HG03571 (cell line): ENCODE data around the gene RNF220.

Experiments
- ATAC-seq: cut with Tn5 transposase; IDR thresholded peaks from one replicate; pipeline ENCODE4 v1.9.1; 2021; ENCODE audit not compliant: unreplicated experiment

Gene RNF220

DNA sequence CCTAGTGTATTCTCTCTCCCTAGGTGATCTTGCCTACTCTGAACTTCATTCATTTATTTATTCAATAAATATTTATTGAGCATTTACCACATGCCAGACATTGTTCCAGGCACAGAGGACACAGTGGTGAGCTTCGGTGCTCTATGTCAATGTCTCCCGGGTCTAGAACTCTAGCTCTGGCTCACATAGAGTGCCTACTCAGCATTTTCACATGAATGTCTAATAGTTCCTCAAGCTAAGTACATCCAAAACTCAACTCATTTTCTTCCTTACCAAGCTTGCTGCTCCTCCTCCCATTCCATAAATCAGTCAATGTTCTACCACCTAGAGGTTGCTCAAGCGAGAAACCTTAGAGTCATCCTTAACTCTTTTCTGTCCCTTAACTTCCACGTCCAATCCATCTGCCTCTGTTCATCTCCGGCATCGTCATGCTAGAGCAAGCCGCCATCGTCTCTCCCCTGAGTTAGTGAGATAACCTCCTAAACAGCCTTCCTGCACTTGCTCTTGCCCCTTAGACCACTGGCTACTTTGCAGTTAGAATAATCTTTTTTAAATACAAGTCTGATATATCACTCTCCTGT, 201.7 kb downstream of the RNF220 start:
- ATAC-seq: no peak

DNA sequence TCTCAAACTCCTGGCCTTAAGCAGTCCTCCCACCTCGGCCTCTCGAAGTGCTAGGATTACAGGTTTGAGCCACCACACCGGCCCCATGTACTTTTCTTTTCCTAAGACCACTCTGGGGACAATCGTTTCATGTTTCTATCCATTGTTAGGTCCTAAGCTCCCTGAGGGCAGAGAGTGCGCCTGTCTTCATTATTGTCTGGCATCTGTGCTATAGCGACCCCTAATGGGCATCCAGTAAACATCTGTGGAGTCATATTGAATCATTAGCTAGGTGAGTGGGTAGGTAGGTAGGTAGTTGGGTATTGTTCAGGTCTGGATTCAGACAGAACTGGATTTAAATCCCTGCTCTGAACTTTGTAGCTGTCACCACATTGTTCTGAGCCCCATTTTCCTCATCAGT, 203.1 kb downstream of the RNF220 start:
- ATAC-seq: no peak

DNA sequence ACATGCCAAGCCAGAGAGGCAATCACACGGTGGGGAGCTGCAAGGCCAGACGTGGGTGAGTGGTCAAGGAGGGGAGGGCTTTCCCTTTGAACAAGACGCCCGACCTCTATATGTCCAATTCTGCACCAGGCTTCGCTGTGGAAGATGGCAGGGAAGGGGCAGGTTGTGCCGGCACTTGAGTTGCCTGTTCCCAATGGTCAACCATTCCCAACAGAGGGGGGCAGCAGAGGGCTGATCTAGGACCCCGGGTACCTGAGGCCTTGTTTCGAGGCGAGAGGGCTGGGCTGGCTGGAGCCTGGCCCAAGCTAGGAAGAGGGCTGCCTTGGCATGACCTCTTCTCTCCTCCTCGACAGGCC, 204.3 kb downstream of the RNF220 start:
- ATAC-seq: no peak

DNA sequence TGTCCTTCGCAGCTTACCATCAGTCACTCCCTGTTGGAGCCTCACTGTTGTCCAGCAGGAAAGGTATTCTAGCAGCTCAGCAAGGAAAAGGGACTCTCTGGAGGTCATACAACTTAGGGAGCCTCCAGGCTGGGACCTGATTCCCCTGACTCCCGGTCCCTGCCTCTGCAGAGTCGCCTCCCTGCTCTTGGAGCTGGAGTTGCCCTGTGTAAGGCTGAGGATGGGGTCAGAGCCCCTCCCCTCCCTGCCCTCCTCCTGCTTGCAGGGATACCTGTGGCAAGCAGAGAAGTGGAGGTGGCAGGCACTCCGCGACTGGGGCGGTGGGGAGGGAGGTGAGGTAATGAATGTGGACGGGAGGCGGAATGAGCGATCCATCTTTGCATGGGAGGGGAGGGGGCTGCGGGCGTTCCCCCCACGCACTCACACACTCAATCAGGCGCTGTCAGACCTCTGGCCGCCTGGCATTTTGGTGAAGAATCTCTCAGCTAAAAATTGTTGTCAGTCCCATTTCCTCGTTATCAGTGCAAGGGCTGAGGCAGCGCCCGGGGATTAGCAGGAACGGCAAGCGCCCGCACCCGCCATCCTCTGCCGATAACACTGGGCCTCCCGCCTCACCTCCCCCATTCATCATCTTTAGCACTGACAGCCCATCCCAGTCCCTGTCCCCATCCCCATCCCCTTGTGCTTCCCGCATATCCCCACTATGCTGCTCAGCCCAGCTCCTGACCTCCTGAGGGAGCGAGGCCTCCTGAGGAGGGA, 204.9 kb downstream of the RNF220 start:
- no peak for ATAC-seq

DNA sequence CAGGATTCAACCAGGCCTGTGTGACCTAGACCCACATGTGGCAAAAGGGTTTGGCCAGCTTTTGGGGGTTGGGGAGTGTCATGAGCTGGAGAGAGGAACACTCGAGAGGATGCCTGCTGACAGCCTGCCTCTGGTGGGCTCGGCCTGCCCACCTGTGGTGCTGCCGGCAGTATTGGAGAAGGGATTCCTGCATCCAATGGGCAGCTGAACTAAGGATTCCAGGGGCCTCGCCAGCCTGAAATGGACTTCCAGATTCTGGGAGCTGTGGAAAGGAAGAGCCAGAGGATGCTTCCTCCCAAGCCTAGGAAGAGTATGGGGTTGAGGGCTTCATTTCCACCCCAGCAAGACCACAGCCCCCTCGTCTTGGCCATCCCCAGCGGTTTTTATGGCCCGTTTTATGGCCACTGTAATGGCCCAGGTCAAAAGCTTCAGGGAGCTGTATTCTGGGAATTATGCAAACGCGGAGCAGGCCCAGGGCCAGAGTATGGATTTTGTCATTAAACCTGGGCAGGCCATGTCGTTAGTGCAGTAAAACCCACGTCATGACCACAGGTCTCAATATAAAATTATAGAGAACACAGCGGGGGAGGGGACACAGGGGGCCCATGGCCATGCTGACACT, 205.6 kb downstream of the RNF220 start:
- no peak for ATAC-seq

DNA sequence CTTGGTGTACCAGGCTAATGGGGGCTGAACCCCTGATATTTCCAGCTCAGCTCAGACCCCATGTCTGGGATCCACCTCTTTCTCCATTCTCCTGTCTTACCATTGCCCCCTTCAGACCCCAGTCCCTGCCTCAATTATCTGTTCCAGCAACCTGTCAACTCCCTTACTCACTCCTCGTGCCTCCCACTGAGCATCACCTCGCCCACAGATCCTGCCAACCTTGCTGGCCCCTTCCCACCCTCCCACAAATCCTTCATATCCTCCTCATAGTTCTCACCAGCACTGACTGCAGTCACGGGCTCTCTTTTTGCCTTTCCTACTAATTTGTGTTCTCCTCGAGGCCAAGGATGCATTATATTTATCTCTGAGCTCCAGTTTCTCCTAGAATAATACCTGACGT, 206.4 kb downstream of the RNF220 start:
- ATAC-seq: no peak

DNA sequence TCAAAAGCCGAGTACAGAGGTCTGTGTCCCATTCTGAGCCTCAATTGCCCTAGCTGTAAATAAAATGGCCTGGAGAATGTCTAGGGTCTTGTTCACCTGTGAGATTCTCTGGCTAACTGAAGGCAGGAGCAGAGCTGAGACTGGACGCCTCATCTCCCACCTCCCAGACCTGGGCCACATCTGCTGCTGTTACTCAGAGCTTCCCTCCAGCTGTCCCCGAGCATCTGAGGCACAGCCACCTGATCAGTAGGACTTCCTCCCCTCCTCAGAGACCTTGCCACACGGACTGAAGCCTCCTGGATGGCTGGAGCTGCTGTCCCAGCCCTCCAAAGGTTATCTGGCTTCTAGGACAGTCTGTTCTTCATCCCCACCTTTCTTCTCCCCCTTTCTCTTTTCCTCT, 206.8 kb downstream of the RNF220 start:
- no peak for ATAC-seq

DNA sequence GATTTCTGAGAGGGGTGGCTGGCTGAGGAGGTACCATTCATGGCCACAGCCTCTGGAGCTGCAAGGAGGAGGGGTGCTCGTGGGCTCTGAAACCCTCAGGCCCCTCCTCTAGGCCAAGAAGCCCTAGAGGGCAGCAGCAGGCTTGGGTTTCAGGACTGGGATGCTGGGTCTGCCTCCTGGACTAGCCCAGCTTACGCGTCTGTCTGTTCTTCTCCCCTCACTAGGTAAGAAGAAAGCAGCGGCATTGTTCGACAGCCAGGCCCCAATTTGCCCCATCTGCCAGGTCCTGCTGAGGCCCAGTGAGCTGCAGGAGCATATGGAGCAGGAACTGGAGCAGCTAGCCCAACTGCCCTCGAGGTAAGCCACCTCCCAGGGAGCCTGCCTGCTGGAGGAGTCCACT, 208.9 kb downstream of the RNF220 start:
- no peak for ATAC-seq

DNA sequence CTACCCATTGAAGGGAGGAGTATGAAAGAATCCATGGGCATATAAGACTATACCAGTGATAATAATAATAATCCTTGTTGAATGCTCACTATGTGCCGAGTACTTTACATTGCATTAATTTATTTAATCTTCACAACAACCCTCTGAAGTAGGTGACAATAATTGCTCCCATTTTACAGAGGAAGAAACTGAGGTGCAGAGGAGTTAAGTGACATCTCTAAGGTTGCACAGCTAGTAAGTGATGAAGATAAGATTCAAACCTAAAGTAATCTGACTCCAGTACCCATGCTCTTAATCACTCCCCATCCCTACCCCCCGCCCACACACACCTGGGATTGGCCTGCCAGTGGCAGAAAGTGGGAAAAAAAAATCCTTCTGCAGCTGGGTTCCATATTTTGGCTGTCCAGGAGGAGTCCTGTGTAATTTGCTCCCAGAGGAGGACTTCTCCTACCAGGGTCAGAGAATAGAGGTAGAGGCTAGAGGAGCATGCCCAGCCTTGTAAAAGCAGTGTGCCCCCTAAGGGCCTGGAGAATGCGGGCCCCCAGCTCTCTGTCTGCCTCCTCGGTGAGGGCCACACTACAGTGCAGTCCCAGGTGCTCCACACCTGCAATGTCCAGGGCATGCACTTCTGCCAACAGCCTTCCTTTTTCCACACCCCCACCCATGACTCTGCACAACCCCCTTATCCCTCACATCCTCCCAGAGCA, 211.4 kb downstream of the RNF220 start:
- ATAC-seq: no peak

DNA sequence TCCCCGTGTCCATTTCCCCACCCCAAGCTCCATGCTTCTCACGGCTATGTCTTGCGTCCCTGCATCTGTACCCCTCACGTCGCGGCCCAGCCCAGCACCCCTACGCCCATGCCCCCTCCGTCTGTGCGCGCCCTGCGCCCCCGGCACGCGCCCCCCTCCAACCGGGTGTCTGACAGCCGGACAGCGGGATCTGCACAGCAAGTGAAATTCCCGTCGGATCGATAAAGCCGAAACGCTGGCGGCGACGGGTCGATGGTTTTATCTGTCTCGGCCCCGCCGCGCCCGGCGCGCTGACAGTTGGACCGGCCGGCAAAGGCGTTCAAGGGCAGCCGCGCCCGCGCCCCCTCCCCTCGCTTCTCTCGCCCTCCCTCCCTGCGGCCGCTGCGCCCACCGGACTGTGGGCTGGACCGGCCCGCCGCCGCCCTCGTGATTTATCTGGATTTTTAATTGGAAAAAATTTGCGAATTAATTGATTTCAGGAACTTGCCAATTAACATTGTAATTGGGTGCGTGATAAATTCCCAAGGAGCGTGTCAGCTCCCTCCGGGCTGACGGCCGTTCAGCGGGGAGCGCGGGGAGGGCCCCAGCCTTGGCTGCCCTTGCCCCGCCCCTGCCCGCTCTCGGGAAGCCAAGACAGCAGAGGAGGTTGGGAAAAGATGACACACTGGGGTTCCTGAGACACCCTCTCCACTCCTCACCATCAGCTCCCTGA, 212.1 kb downstream of the RNF220 start:
- no peak for ATAC-seq

DNA sequence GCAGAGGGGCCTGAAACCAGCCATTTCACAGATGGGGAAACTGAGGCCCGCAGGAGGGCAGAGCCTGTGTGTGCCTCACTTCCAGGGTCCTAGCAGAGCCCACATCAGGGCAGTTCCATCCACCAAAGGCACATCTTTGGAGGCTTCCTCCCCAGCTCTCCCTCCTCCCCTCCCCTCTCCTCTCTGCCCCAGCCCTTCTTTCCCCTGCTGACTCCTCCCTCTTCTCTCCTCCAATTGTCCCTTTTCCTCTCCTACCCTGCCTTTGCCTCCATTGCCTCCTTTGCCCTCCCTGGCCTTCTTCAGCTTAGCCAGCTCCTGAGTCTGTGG, 212.6 kb downstream of the RNF220 start:
- ATAC-seq: no peak

DNA sequence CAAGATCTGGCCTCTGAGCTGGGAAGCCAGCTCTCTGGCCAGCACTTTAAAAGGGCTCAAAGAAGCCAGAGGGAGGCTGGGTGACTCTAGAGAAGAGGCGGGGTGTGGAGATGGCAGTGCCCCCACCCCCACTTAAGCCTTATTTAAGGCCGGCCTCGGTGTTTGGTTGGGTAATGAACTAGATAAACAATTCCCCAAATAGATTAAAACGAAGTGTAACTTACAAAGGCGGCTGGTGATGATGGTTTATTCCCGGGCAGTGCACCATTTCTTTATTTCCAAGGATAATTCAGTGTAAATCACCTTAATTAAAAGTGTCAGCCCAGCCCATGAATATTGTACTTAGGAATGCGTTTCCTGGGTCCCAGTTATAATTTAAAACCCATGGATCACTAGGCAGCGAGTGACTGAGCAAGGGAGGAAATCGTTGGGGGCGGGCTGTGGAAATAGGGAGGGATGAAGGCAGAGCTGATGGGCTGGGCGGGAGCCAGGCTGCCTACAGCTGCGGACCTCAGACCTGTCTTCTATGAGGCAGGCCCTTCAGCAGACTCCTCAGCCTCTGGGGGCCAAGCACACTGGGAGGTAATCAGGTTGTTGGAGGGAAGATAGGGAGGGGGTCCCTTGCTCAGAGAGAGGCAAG, 214.3 kb downstream of the RNF220 start:
- ATAC-seq: no peak

DNA sequence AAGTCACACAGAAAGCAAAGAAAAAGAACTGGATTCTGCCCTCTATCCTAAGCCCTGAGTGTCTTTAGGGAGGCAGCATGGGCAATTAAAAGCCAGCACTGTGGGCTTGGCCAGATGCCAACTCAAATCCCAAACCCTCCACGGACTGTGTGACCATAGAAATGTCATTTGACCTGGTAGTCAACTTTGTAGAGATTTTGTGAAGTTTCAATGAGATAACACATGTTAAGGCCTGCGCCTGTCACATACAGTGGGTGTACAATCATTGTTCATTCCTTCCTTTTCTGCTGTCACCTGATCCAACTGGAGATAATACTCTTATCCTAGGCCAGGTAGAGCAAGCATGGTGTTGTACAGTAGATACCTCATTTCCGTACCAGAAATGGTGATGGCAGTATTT, 215.0 kb downstream of the RNF220 start:
- no peak for ATAC-seq

DNA sequence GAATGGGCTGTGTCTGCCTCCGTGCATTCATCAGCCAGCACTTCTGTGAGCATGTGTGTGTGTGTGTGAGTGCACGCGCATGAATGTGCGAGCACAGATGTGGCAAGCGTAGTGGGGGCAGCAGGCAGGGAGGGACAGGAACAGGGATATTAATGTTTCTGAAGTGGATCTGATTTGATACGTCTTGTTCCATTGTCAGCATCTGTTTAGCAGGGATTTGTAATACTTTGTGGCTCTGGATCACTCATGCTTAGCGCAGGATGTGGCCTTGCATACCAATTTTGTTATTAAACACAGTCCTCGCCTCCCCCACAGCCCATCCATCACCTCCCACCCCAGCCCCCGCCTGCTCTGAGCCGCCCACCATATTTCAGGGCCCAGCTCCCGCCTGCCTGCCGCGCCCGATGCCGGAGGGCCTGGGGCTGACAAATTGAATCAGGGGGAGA, 216.8 kb downstream of the RNF220 start:
- no peak for ATAC-seq

DNA sequence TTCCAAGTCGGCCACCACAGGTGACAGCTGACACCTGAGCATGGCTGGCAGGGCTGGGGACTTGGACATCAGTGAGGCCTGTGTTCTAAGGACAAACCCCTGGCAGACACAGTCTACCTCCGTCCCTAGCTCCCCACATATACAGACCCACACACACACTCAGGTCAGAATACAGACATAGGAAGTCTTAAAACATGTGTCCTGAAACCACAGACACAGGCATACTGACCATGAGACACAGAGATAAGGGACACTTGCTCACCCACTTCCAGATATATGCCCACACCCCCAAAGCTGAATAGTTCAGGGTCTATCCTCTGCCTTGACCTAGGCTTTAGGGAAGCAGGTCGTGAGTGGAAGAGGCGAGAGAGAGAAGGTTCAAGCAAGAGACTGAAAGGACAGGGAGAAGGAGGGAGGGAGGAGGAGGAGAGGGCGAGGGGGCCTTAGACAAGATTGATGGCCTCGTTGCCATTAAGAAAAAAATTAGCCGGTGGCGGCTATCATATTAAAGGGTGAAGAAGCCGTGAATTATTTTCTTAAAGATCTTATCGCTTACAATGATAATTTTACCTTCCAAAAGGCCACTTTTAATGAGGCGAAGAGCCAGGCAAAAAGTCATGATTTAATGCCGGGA, 219.3 kb downstream of the RNF220 start:
- no peak for ATAC-seq

DNA sequence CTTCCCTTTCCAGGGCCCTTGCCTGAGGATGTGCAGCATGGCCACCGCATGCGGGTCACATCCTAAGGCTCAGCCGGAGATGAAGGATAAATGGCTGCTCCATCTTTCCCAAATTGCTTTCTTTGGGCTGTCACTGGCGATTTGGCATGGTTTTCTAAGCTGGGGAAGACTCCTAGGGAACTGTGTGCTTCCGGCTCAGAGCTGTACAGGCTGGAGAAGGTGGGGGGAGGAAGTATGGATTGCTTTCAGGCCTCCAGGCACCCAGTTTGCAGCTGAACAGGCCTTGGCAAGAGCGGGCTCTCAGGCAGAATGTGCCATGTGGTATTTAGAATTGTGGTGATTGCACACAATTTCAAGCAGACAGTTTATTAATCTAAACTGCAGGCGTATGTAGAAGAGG, 220.3 kb downstream of the RNF220 start:
- no peak for ATAC-seq

DNA sequence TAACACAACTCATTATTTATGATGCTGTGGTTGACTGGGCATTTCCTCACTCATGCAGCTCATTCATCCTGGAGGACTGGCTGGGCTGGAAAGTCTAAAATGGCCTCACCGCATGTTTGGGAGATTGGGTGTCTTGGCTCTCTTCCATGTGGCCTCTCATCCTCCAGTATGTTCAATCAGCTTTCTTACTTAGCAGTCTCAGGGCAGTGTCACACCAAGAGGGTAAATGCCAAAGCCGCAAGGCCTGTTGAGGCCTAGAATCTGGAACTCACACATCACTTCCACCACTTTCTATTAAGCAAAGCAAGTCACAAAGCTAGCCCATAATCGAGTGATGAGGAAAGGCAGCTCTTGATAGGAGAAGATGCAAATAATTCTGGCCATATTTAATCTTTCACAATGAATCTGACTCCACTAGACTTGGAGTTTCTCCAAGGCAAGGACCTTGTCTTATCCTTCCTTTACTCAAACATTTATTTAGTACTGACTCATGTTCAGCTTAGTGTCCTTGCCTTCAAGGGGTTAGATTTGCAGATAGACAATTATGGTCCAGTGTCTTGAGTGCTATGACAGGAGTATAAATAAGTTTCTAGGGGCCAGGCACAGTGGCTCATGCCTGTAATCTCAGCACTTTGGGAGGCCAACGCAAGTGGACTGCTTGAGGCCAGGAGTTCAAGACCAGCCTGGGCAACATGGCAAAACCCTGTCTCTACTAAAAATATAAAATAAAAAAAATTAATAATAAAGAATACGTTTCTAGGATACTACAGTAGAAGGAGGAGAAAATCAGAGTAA, 224.1 kb downstream of the RNF220 start:
- no peak for ATAC-seq

DNA sequence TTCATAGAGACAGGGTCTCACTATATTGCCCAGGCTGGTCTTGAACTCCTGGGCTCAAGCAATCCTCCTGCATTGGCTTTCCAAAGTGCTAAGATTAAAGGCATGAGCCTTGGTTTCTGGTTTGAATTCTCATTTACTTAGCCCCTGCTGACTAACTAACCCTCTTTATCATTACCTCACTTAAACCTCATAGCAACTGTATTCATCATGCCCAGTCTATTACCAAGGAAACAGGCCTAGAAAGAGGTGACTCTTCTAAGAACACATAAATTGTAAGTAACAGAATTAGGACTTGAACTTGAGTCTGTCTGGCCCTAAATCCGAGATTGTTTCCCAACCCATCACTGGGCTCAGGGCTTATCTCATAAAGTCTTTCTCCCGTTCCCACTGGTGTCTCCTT, 225.1 kb downstream of the RNF220 start:
- ATAC-seq: no peak

DNA sequence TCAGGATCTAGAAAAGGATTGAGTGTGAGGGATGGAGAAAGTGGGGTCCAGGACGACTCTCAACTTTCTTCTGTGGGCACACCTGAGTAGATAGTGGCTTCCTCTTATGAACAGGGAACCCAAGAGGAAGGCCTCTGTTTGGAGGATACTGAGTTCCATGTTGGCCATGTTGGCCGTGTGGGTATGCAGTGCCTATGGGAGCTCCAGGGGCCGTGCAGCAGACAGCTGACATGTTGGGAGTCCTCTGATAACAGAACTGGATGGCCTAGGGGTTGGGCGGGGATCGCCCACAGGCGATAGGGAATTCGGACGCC, 226.2 kb downstream of the RNF220 start:
- no peak for ATAC-seq
